ENCODE data around the gene PAQR4.

PAQR4 gene

GRCh38 chr16:2964475-2965336 lies 4.4 kb upstream of the PAQR4 start:
- Histone ChIP-seq H3K27me3 (ENCODE audit: insufficient read depth, low read length) (no peaks in the 10 kb centered on the region), H3F3A (ENCODE audit: insufficient read depth, low read length) (no peaks in the 10 kb centered on the region), H2AFZ (ENCODE audit: low read length) (no peak overlapping the region), H3K27ac (ENCODE audit: low read depth, low read length, poor library complexity, severe bottlenecking) (peak overlapping the region; percentile 35), H4K20me1 (ENCODE audit: insufficient read depth, low read length) (no peaks in the 10 kb centered on the region), H3K9ac (ENCODE audit: low read length) (peak overlapping the region; percentile 39; the same call in 1 of the 2 replicates), H3K79me2 (ENCODE audit: insufficient read depth, low read length) (no peaks in the 10 kb centered on the region), H3K4me2 (ENCODE audit: low read length) (peak overlapping the region; percentile 65), H3K9me3 (ENCODE audit: low read length) (no peaks in the 10 kb centered on the region), H3K4me1 (ENCODE audit: insufficient read depth, low read length, severe bottlenecking) (peaks cover 47% of the 10 kb centered on the region), H3K36me3 (ENCODE audit: insufficient read depth, low read length) (no peaks in the 10 kb centered on the region), H3K9me2 (ENCODE audit: low read depth, low read length) (no peaks in the 10 kb centered on the region), H3K4me3 (ENCODE audit: low read depth, low read length, poor library complexity, severe bottlenecking) (peak overlapping the region; percentile 56)
- TF ChIP-seq EZH2 (IDR thresholded peaks at IDR 0.05; ENCODE audit: borderline replicate concordance, low read length) (no peak), CTCF (IDR thresholded peaks at IDR 0.05; ENCODE audit: low read length) (no peak; the same call in 1 of the 2 replicates)

GRCh38 chr16:2966043-2966807 lies 2.9 kb upstream of the PAQR4 start:
- Histone ChIP-seq H3K27me3 (ENCODE audit: insufficient read depth, low read length) (no peaks in the 10 kb centered on the region), H3K27ac (ENCODE audit: low read depth, low read length, poor library complexity, severe bottlenecking) (no peak overlapping the region), H3K4me3 (ENCODE audit: low read depth, low read length, poor library complexity, severe bottlenecking) (peak overlapping the region; percentile 23), H3K4me1 (ENCODE audit: insufficient read depth, low read length, severe bottlenecking) (peaks cover 58% of the 10 kb centered on the region), H3K9ac (ENCODE audit: low read length) (no peak overlapping the region), H3F3A (ENCODE audit: insufficient read depth, low read length) (no peaks in the 10 kb centered on the region), H3K9me2 (ENCODE audit: low read depth, low read length) (no peaks in the 10 kb centered on the region), H4K20me1 (ENCODE audit: insufficient read depth, low read length) (no peaks in the 10 kb centered on the region), H3K4me2 (ENCODE audit: low read length) (peak overlapping the region; percentile 10; the same call in 1 of the 2 replicates), H3K36me3 (ENCODE audit: insufficient read depth, low read length) (peaks cover 7% of the 10 kb centered on the region; the same call in 1 of the 2 replicates), H3K9me3 (ENCODE audit: low read length) (no peaks in the 10 kb centered on the region), H3K79me2 (ENCODE audit: insufficient read depth, low read length) (no peaks in the 10 kb centered on the region), H2AFZ (ENCODE audit: low read length) (no peak overlapping the region)
- no peak for TF ChIP-seq EZH2 (IDR thresholded peaks at IDR 0.05; ENCODE audit: borderline replicate concordance, low read length)

- no peaks in the 10 kb centered on the region for H3K9me2 ChIP-seq (ENCODE audit: low read depth, low read length)
- peaks cover 12% of the 10 kb centered on the region; the same call in 1 of the 2 replicates for H3K36me3 ChIP-seq (ENCODE audit: insufficient read depth, low read length)
- H3K9me3 ChIP-seq (ENCODE audit: low read length) = no peaks in the 10 kb centered on the region
- H3K27me3 ChIP-seq (ENCODE audit: insufficient read depth, low read length) = no peaks in the 10 kb centered on the region
- no peak overlapping the region for H2AFZ ChIP-seq (ENCODE audit: low read length)
- H3K4me2 ChIP-seq (ENCODE audit: low read length) = peak overlapping the region; percentile 12; the same call in 1 of the 2 replicates
- H4K20me1 ChIP-seq (ENCODE audit: insufficient read depth, low read length) = no peaks in the 10 kb centered on the region
- H3K27ac ChIP-seq (ENCODE audit: low read depth, low read length, poor library complexity, severe bottlenecking) = no peak overlapping the region
- H3K9ac ChIP-seq (ENCODE audit: low read length) = no peak overlapping the region
- no peak for TF ChIP-seq EZH2 (IDR thresholded peaks at IDR 0.05; ENCODE audit: borderline replicate concordance, low read length)
- no peak for TF ChIP-seq CTCF (IDR thresholded peaks at IDR 0.05; ENCODE audit: low read length)
- no peaks in the 10 kb centered on the region for H3F3A ChIP-seq (ENCODE audit: insufficient read depth, low read length)
- H3K79me2 ChIP-seq (ENCODE audit: insufficient read depth, low read length) = no peaks in the 10 kb centered on the region
- peaks cover 64% of the 10 kb centered on the region for H3K4me1 ChIP-seq (ENCODE audit: insufficient read depth, low read length, severe bottlenecking)
- peak overlapping the region; percentile 23 for H3K4me3 ChIP-seq (ENCODE audit: low read depth, low read length, poor library complexity, severe bottlenecking)
These were observed 2.3 kb upstream of the PAQR4 start for GRCh38 chr16:2966808-2967191.

Measured in OCI-LY1 (cell line).